ENCODE data around the gene DLG1.

Gene DLG1

DNA sequence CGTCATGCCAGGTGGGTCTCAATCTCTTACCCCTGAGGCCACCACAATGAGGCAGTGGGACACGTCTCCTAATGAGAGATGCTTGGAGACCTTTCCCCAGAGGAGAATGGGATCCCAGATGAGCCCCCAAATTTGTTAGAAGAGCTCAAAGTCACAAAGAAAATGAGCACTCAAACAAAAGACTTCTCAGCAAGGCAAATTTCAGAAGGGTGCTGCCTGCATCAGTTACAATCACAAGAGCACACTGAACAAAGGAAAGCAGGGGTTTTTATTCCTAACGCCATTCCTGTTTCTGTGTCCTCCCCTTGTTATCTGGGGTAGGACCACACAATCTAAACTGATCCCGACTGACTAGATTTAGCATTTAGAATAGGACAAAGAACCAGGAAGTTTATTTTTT lies 50.1 kb downstream of the DLG1 start:
- no peak for DNase-seq (ENCODE audit: low read depth, low spot score)

DNA sequence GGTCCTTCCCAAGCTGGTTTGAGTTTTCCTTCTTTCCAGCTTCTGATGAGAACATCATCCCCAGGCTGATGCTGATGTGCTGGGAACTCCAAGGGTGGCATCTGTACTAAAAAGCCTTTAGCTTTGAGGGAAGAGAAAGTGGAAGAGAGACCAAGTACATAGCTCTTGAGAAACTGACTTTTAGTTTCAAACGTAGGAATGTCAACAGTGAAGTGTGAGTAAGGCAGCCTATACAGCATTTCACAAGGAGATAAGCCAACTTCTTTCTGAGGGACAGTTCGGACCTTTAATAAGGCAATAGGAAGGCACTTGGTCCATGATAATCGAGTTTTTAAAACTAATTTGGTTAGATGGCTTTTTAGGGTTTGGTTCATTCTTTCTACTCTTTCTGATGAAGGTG lies 53.7 kb downstream of the DLG1 start:
- DNase-seq (ENCODE audit: low read depth, low spot score) = no peak

DNA sequence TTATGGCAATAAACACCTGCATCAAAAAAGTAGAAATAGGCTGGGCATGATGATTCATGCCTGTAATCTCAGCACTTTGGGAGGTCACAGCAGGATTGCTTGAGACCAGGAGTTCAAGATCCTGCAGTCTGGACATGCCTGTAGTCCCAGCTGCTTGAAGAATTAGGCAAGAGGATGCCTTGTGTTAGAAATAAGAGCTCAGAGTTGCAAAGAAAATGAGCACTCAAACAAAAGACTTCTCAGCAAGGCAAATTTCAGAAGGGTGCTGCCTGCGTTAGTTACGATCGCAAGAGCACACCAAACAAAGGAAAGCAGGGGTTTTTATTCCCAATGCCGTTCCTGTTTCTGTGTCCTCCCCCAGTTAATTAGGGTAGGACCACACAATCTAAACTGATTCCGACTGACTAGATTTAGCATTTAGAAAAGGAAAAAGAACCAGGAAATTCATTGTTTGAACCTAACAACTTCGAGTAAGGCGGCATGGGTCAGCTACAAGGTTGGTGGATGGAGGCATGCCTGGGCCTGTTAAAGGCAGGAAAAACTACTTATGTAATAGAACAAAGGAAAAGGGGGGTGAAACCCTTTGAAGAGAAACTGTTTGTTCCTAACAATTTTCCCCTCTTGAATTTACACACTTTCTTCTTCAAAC lies 55.5 kb downstream of the DLG1 start:
- DNase-seq (ENCODE audit: low read depth, low spot score) = no peak

DNA sequence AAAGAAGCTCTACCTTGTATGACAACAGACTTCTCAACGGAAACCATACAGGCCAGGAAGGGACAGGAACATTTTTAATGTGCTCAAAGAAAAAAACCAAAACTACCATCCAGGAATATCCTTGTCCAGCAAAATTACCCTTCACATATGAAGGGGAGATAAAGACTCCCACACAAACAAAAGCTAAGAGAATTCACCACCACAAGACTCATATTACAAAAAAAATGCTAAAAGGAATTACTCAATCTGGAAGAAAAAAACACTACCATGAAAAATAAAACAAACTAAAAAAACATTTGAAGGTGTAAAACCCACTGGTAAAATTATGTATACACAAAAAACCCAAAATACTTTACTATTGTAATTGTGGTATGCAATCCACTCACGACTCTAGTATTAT lies 57.2 kb downstream of the DLG1 start:
- DNase-seq (ENCODE audit: low read depth, low spot score) = no peak

DNA sequence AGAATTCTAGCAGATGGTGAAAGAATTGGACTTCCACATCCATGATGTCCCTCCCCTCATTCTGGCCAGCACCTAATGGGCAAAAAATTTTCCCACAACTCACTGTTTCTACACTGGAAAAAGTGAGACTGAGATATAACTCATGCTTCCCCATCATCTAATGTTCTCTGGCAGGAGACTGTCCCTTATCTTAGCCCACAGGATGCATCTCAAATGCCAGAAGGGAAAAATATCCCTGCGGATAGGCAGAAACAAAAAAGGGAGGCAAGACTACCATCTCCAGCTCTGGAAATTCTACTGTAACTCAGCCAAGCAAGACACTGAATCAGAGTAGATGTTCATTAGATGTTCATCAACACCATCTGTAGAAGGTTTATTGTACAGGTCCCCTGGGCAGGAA lies 58.6 kb downstream of the DLG1 start:
- no peak for DNase-seq (ENCODE audit: low read depth, low spot score)

DNA sequence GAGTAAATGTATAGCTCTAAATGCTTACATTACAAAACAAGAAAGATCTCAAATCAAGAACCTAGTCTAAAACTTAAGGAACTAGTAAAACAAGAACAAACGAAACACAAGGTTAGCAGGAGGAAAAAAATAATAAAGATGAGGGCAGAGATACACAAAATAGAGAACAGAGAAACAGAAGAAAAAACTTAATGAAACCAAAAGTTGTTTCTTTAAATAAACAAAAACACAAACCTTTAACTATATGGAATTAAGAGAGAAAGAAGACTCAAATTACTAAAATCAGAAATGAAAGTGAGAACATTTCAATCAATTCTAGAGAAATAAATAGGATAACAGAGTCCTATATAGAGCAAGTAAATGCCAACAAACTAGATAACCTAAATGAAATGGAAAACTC lies 59.6 kb downstream of the DLG1 start:
- no peak for DNase-seq (ENCODE audit: low read depth, low spot score)

DNA sequence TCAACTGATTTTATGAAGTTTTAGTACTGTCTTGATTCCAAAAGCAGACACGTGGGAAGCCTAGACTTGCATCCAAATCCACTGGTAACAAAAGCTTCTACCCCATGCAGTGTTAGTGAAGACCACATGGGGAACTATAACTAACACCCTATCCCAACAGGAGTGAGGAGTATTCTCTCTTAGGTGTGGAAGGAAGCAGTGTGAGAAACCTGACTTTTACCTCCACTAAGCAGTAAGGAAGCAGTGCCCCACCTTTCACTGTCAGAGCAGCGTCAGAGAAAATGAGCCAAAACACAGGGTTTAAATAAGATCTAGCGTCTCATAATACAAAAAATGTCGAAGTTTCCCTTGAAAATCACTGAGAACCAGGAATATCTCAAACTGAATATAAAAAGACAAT lies 60.5 kb downstream of the DLG1 start:
- no peak for DNase-seq (ENCODE audit: low read depth, low spot score)

DNA sequence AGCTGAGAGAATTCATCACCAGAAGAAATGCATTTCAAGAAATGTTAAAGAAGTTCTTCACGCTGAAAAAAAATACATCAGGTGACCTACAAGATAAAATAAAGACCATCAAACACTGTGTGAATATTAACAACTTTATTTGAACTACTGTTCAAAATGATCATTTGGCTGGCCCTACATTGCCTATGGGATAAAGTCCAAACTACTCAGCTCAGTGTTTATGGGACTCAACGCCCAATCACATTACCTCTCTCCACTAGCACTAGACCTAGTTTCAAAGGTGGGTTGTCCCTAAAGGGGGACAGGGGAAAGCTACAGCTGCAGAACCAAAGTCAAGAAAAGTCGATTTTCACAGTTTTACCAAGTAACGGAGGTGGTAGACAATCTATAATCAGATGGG lies 62.0 kb downstream of the DLG1 start:
- DNase-seq (ENCODE audit: low read depth, low spot score) = no peak

DNA sequence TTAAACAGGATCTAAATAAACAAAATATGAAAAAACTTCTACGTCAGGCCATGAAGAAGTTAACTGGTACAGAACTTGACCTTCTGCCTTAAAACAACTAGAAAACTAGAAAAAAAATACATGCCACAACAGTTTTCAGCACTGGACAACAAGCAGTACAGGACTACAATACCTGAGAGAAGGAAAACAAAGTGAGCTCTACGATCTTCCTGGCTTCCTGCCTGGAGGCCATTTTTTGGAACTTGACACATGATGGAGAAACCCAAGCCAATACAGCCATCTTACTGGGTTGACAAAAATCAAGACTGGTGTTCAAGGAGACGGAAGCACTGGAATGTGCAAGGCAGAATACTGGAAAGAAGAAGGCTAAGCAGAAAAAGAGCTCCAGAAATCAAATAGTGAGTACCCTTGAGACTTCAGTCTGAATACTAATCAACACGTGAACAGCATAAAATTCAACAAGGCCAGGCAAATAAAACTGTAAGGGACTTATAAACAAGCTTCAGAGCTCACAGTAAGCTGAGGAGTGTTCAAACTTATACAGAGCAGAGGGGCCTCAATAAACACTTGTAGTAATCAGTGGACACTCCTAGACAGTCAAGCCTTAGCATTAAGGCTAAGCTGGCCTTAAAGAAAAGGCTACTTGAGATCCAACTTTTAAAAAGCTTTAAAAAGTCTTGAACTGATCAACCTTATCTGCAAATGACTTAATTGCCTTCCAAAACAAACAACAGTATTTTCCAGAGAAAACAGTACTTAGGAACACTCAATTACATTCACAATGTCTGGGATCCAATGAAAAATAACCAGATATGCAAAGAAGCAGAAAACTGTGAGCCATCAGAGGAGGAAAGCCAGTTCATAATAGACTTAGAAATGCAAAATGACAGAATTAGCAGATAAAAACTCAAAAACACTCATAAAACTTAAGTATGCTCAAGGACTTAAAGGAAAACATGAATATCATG lies 63.2 kb downstream of the DLG1 start:
- no peak for DNase-seq (ENCODE audit: low read depth, low spot score)

DNA sequence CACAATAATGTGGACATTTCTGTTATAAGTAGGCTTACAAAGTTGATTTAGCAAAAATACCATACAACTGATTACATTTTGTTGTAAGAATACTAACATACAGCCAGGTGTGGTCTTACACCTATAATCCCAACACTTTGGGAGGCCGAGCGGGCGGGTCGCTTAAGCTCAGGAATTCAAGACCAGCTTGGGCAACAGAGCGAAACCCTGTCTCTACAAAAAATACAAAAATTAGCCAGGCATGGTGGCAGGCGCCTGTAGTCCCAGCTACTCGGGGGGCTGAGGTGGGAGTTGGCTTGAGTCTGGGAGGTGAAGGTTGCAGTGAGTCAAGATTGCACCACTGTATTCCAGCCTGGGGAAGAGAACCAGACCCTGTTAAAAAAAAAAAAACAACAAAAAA lies 67.1 kb downstream of the DLG1 start:
- no peak for DNase-seq (ENCODE audit: low read depth, low spot score)

DNA sequence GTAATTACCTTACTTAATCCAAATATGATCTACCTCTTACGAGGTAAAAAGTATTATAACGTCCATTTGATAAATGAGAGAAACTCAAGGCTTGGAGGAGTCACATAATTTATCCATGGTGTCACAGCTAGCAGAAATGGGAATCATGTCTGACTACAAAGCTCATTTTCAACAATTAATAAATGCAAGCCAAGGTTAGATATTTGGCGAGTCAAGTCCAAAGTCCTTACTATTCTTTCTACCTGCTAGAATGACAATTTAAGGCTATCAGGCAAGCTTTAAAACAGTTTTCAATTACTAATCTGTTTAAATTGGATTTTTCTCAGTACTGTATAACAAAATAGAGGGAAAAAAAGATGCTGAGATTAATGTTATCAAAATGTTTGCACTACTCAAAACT lies 68.6 kb downstream of the DLG1 start:
- DNase-seq (ENCODE audit: low read depth, low spot score) = no peak

DNA sequence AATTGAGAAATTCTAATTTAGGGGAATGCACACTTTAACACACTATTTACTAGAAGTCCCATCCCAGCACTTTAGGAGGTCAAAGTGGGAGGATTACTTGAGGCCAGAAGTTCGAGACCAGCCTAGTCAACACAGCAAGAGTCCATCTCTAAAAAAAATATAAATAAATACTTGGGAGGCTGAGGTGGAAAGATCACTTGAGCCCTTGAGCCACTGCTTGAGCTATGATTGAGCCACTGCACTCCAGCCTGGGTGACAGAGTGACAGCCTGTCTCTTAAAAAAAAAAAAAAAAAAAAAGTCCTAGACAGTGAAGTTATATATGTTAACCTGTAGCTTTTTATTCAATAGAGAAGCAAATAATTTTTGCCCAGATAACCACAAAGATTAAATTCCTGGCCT lies 69.2 kb downstream of the DLG1 start:
- DNase-seq (ENCODE audit: low read depth, low spot score) = no peak

DNA sequence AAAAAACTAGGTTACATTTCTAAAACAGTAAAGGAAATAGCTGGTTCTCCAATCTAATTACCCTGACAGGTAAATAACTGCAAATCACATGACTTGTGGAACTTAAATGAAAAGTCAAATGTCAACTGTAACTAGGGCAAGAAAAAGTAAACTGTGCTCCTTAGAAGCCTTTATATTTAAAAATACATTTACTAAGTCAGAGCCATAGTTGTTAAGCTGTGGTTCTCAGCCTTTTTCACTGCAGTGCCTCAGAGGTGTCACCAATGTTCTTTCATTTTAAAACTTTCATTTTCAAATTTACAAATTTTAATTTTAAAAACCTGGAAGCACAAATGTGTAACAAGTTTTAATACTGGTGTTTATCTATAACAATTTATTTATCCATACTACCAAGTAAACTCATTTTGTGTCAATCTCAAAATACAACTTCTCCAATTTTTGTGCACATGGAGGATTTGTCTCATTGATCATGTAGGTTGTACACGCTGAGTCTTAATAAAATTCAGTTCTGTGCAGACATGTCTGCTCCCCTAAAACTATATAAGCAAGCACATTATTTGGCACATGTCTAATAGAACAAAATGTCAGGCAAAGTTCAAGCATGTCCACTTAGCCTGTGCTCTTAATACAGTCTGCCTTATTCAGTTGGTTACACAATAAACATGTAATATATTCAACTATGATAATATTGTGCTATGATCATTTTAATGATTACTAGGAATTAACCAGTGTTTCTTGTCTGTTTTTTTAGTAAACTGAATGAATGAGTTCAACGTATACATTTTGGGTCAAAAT lies 70.4 kb downstream of the DLG1 start:
- no peak for DNase-seq (ENCODE audit: low read depth, low spot score)

DNA sequence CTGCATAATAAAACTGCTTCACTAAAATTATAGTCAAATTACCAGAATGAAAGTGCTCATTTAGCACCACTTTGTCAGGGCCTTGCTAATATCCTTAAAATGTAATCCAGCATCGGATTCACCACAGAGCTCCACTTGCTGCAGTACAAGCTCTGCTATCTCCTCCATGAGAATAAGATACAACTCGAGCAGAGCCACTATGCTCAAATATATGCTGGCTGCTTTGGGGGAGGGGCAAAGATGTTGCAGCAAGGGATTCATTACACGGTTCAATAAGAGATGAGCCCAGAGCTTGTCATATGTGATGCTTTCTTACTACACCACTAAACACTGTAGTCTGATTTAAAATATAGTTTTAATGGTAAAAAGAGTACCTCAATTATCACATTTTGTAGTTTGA lies 72.2 kb downstream of the DLG1 start:
- DNase-seq (ENCODE audit: low read depth, low spot score) = no peak

DNA sequence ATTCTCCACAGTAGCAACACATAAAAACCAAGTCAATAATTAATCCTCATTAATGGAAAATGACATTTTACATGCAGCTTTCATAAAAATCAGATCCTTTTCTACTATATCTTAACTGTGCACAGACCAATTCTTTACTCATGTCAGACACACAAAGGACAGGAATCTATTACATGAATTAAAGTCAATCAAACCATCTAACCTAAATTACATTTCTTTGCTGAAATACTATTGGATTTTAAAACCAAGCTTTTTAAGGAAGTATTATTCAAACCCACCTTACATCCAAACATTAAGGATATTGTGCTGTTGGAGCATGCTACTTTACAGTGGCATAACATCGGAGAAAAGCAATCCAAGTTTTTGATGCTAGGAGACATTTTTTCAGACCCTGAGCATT lies 72.8 kb downstream of the DLG1 start:
- DNase-seq (ENCODE audit: low read depth, low spot score) = no peak

DNA sequence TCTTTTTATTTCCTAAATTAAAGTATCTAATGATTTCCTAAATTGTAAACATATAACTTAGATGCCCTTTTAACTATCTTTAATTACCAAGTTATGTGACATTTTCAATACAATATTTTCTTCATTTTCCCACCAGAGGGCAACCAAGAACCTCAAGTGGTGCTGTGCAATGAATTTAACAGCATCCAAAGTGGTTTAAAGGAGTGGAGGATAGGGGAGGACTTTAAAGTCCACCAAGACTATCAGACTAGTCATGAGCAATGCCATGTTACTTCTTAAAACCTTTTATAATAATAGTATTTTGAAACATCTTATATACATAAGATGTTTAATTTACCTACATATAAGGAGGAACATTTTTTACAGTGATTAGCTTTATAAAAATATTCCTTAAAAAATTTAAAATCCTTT lies 74.4 kb downstream of the DLG1 start:
- DNase-seq (ENCODE audit: low read depth, low spot score) = no peak

DNA sequence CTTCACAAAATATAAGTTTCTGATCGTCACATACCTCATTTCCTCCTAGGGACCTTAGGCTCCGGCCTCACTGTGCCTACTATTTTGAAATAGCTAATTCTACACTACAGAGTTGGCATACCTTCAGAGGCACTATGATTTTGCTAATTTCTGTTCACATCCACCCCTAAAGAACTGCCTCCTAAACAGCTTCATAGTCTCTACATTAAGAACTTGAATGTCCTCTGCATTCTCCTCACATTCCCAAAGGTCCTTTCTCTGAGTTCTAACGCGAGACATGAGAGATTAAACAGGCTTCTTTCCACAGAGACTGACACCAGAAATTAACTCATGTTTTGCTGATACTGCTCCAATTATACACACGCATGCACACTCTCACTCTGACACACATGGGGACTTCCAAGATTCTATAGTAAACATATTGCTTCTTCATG lies 75.5 kb downstream of the DLG1 start:
- no peak for DNase-seq (ENCODE audit: low read depth, low spot score)

DNA sequence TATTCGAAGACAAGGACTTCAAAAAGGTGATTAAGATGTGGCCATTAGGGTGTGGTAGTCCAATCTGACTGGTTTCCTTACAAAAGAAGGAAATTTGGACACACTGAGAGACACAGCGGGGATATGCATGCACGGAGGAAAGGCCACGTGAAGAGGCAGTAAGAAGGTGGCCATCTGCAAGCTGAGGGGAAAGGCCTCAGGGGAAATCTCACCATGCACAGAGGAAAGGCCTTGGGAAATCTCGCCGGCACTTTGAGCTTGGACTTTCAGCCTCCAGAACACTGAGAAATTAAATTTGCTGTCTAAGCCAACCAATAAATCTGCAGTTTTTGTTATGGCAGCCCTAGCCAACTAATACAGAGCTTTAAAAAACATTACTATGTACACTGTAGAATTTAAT lies 78.8 kb downstream of the DLG1 start:
- no peak for DNase-seq (ENCODE audit: low read depth, low spot score)

DNA sequence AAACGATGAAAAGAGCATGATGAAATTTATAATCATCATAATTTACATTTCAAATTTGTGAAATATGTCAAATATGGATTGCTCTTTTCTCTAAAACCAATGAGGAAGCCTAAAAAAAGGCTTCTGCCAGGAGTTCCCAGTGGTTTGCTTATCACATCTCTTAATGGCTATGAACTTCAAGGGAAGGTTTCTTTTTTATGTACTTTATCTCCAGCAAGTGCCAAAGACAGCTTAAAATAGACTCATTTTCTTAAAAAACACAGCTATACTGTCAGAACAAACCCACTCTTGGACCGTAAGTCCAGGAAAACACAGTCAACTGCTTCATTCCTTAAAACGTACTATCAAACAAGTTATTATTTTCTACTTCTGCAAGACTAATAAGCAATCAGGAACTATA lies 80.2 kb downstream of the DLG1 start:
- DNase-seq (ENCODE audit: low read depth, low spot score) = no peak

DNA sequence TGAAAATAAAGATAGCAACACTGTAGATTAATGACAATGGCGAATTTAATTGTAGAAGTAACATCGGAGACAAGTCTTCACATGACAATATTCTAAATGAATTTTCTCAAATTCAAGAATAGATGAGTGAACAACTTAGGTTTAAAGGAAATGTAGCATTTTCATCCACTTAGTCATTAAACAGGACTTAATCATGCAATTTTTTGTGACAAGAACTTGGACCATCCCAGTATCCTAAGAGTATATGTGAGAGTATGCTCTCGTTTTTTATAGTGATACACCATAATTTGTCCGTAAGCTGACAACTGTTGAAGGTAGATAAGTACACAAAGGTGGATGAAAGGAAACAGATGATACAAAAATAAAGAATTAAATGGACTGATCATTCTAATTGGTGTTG lies 81.5 kb downstream of the DLG1 start:
- no peak for DNase-seq (ENCODE audit: low read depth, low spot score)

DNA sequence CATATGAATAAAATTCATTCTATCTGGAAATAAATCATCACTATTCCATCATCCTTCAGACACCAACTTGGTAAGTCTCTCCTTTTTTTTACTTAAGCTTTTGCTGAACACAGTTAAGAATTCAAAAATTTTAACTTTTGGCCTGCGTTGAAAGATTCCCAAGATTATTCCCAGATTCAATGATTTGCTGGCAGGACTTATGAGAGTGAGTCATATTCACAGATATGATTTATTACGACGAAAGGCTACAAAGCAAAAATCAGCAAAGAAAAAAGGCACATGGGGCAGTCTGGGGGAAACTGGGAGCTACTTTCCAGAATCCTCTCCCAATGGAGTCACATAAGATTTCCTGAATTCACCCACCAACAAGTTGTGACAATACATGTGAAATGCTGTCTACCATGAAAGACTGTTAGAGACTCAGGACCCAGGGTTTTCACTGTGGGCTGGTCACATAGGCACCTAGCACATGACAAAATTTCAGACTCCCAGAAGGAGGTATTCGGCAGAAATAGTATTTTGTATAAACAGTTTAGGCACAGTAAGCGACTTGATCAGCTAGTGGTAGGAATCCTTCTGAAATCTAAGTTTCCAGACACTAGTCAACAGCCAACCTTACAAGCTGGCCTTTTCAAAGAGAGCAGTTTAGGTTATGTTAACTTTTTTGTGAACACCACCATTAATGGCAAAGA lies 82.1 kb downstream of the DLG1 start:
- no peak for DNase-seq (ENCODE audit: low read depth, low spot score)

DNA sequence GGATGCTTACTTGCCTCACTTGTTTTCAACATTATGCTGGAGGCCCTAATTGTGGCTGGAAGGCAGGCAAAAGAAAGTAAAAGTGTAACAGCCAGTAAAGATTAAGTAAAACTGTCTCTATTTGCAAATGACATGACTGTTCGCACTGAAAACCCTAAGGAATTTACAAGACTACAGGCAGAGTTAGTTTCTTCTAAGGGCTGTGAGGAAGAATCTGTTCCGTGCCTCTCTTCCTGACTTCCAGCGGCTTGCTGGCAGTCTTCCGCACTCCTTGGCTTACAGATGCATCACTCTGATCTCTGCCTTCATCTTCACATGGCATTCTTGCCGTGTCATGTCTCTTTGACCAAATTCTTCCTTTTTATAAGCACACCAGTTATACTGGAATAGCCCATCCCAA lies 86.1 kb downstream of the DLG1 start:
- DNase-seq (ENCODE audit: low read depth, low spot score) = no peak
